ENCODE data around the gene LRCH4.

GRCh38 chr7:100578246-100579183 is 7.4 kb downstream of the LRCH4 start:
- TF ChIP-seq CTCF (IDR thresholded peaks at IDR 0.05) (no peak), POLR2AphosphoS5 (IDR thresholded peaks at IDR 0.05) (no peak), EP300 (IDR thresholded peaks at IDR 0.05) (no peak)
